GM12872 (cell line): ENCODE data around the gene DRD4.

Source experiments
- TF ChIP-seq, protein P1 (sequence below): IDR thresholded peaks from 3 replicates; pipeline ENCODE4 v1.5.1; 2011; ENCODE audit warnings: low read depth, mild to moderate bottlenecking, low read length, moderate library complexity; ENCODE audit not compliant: insufficient read depth

DRD4 gene

DNA sequence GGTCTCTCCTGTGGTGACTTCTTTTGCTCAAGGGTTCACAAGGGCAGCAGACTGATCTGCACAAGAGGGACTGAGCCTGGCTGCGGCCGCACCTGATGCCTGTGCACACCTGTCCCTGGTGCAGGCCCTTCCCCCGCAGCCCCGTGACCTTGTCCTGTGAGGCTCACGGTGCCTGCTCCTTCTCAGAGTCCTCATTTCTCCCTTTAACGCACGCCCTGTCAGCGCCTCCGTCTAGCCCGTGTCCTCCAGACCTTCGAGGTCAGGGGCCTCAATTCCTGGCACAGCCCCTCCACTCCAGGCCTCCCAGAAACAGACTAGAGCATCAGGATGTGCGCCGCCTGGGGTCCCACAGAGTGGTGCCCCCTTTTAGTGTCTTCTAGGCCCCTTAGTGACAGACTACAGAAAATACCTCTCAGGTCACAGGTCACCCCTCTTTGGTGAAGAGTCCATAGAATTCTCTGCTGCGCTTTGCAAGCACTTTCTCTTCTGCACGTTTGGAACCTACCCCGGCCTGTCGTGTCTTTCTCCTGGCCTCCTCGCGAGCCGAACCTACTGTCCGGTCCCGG lies 1.0 kb upstream of the DRD4 start:
- TF ChIP-seq, protein P1, sequence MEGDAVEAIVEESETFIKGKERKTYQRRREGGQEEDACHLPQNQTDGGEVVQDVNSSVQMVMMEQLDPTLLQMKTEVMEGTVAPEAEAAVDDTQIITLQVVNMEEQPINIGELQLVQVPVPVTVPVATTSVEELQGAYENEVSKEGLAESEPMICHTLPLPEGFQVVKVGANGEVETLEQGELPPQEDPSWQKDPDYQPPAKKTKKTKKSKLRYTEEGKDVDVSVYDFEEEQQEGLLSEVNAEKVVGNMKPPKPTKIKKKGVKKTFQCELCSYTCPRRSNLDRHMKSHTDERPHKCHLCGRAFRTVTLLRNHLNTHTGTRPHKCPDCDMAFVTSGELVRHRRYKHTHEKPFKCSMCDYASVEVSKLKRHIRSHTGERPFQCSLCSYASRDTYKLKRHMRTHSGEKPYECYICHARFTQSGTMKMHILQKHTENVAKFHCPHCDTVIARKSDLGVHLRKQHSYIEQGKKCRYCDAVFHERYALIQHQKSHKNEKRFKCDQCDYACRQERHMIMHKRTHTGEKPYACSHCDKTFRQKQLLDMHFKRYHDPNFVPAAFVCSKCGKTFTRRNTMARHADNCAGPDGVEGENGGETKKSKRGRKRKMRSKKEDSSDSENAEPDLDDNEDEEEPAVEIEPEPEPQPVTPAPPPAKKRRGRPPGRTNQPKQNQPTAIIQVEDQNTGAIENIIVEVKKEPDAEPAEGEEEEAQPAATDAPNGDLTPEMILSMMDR: no peak

GRCh38 chr11:637333-637592 lies 194 bp downstream of the DRD4 start:
- TF ChIP-seq, protein P1: no peak

DNA sequence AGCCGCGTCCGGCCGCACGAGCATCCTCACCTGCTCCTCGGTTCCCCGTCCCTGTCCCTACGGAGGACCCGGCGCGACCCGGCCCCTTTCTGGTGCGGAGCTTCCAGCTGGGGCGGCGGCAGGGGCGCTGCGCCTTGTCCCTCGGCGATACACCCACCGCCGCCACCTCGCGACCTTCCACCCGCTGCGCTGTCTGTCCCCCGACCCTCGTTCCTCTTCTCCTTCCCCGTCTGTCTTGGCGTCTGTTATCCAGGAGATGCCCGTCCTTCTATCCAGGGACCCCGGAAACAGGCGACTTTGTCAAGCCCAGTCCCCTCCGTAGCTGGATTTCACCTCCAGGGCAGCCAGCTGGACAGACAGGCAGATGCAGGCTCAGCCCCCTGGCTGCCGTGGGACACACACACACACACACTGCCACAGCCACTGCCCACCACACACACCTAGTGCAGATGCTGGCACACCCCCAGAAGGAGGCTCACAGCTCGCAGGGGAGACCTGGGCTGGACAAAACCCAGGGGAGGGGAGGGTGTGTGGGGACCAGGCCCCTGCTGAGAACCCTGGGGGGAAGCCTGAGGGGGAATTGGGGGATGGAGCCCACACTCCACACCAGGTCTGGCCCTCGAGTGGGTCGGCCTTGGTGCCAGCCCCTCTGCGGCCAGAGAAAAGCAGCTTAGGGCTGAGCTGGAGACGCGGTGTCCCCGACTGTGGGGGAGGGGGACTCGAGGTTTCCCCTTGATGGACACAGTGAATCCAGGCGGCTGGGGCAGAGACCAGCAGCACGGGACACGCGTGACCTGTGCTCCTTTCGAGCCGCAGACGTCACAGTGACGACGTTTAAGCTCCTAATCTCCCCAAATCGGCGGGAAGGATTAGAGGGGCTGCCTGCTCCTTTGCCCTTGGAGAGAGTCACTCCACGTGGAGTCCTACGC lies 788 bp downstream of the DRD4 start:
- TF ChIP-seq, protein P1: no peak

- TF ChIP-seq, protein P1: no peak
Measured at GRCh38 chr11:638631-639331, 1.7 kb downstream of the DRD4 start.

DNA sequence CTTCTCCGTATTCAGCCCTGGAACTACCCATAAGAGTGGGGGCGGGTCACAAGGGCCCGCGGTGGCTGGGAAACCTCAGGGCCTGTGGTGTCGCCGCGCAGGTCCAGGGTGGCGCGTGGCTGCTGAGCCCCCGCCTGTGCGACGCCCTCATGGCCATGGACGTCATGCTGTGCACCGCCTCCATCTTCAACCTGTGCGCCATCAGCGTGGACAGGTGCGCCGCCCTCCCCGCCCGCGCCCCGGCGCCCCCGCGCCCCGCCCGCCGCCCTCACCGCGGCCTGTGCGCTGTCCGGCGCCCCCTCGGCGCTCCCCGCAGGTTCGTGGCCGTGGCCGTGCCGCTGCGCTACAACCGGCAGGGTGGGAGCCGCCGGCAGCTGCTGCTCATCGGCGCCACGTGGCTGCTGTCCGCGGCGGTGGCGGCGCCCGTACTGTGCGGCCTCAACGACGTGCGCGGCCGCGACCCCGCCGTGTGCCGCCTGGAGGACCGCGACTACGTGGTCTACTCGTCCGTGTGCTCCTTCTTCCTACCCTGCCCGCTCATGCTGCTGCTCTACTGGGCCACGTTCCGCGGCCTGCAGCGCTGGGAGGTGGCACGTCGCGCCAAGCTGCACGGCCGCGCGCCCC lies 2.4 kb downstream of the DRD4 start:
- TF ChIP-seq, protein P1: no peak

DNA sequence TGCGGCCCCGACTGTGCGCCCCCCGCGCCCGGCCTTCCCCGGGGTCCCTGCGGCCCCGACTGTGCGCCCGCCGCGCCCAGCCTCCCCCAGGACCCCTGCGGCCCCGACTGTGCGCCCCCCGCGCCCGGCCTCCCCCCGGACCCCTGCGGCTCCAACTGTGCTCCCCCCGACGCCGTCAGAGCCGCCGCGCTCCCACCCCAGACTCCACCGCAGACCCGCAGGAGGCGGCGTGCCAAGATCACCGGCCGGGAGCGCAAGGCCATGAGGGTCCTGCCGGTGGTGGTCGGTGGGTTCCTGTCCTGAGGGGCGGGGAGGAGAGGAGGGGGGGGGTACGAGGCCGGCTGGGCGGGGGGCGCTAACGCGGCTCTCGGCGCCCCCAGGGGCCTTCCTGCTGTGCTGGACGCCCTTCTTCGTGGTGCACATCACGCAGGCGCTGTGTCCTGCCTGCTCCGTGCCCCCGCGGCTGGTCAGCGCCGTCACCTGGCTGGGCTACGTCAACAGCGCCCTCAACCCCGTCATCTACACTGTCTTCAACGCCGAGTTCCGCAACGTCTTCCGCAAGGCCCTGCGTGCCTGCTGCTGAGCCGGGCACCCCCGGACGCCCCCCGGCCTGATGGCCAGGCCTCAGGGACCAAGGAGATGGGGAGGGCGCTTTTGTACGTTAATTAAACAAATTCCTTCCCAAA lies 3.1 kb downstream of the DRD4 start:
- TF ChIP-seq, protein P1: no peak

- TF ChIP-seq, protein P1: no peak
Measured at GRCh38 chr11:641806-642370, 4.8 kb downstream of the DRD4 start.
